HL-60/S4 treated with phorbol 12-myristate 13-acetate at 8.2 ng/mL for 4 days and 3 days (cell line): ENCODE data around the gene OSGEP.

Experiments
- in situ Hi-C: fragments of 300-500 bp; cut with MboI; formaldehyde crosslinking; loops from 2 replicates; pipeline ENCODE4 v1.15.0; 2022; ENCODE audit warnings: low sequenced_read_pairs

OSGEP gene

GRCh38 chr14:20454516-20455354, at the start of gene OSGEP, which contains the start of gene APEX1:
Gene OSGEP (minus strand): TSS chr14:20454812. CDS start chr14:20454683, 129 bp downstream.
Gene APEX1 (plus strand): TSS chr14:20455226. CDS start chr14:20455646, 420 bp downstream.
- in situ Hi-C loops, result no loop called here

GRCh38 chr14:20503898-20504297, 49.3 kb upstream of the OSGEP start:
- in situ Hi-C loops, result no loop called here

- in situ Hi-C loops, result no loop called here
These were observed 46.7 kb upstream of the OSGEP start for GRCh38 chr14:20501346-20501745.

GRCh38 chr14:20499881-20500280, 45.3 kb upstream of the OSGEP start:
- in situ Hi-C loops, result no loop called here

GRCh38 chr14:20499108-20499507, 44.5 kb upstream of the OSGEP start:
- in situ Hi-C loops, result no loop called here

GRCh38 chr14:20498622-20499021, 44.0 kb upstream of the OSGEP start:
- in situ Hi-C loops, result no loop called here

- in situ Hi-C loops, result no loop called here
These were observed 40.5 kb upstream of the OSGEP start for GRCh38 chr14:20494935-20495766.

- in situ Hi-C loops, result no loop called here
These were observed 39.0 kb upstream of the OSGEP start for GRCh38 chr14:20493634-20494033.

GRCh38 chr14:20492486-20492885, 37.9 kb upstream of the OSGEP start:
- in situ Hi-C loops, result no loop called here

GRCh38 chr14:20490563-20490962, 36.0 kb upstream of the OSGEP start:
- in situ Hi-C loops, result no loop called here

GRCh38 chr14:20489093-20489994, 34.7 kb upstream of the OSGEP start:
- in situ Hi-C loops, result no loop called here

- in situ Hi-C loops, result no loop called here
These were observed 32.7 kb upstream of the OSGEP start for GRCh38 chr14:20487396-20487725.

- in situ Hi-C loops, result no loop called here
These were observed 32.2 kb upstream of the OSGEP start for GRCh38 chr14:20486684-20487395.

GRCh38 chr14:20485900-20486299, 31.3 kb upstream of the OSGEP start:
- in situ Hi-C loops, result no loop called here

- in situ Hi-C loops, result no loop called here
These were observed 27.8 kb upstream of the OSGEP start for GRCh38 chr14:20482382-20482781.

- in situ Hi-C loops, result no loop called here
These were observed 24.3 kb upstream of the OSGEP start for GRCh38 chr14:20478894-20479293.

GRCh38 chr14:20477211-20477876, 22.7 kb upstream of the OSGEP start:
- in situ Hi-C loops, result no loop called here

- in situ Hi-C loops, result no loop called here
These were observed 22.2 kb upstream of the OSGEP start for GRCh38 chr14:20476776-20477175.

- in situ Hi-C loops, result no loop called here
These were observed 18.0 kb upstream of the OSGEP start for GRCh38 chr14:20472536-20473169.

- in situ Hi-C loops, result no loop called here
These were observed 15.9 kb upstream of the OSGEP start for GRCh38 chr14:20470603-20470901.
